ENCODE results near the gene UBXN6.

The UBXN6 gene

GRCh38 chr19:4437103-4437502, 20.5 kb downstream of the UBXN6 start:
- peaks cover 3 to 4% of the 10 kb centered on the region in 2 experiments for H3K4me1 ChIP-seq (ENCODE audit: control insufficient read depth in 1 of 2, insufficient read depth in 1 of 2, low read depth in 1 of 2, low read length in 1 of 2)
- H3K27me3 ChIP-seq = no peaks in the 10 kb centered on the region
- no peak for TF ChIP-seq CTCF (IDR thresholded peaks at IDR 0.05)
- peaks cover 44% of the 10 kb centered on the region for H3K36me3 ChIP-seq
- H3K4me3 ChIP-seq (ENCODE audit: low read depth in 1 of 2, low read length in 1 of 2) = no peak overlapping the region
- no peaks in the 10 kb centered on the region for H3K9me3 ChIP-seq
- no peak overlapping the region for H3K27ac ChIP-seq

- Histone ChIP-seq H3K27ac (no peak overlapping the region), H3K27me3 (no peaks in the 10 kb centered on the region)
Observed at GRCh38 chr19:4436231-4436630, 21.4 kb downstream of the UBXN6 start.

GRCh38 chr19:4434391-4434790, 23.2 kb downstream of the UBXN6 start:
- H3K4me3 ChIP-seq (ENCODE audit: low read depth in 1 of 2, low read length in 1 of 2) = no peak overlapping the region
- no peak for TF ChIP-seq CTCF (IDR thresholded peaks at IDR 0.05)
- H3K36me3 ChIP-seq = peaks cover 38% of the 10 kb centered on the region
- no peak overlapping the region for H3K27ac ChIP-seq
- no peaks in the 10 kb centered on the region for H3K27me3 ChIP-seq
- peaks cover 20 to 21% of the 10 kb centered on the region in 2 experiments for H3K4me1 ChIP-seq (ENCODE audit: control insufficient read depth in 1 of 2, insufficient read depth in 1 of 2, low read depth in 1 of 2, low read length in 1 of 2)
- H3K9me3 ChIP-seq = no peaks in the 10 kb centered on the region

More at GRCh38 chr19:4436231-4436630, 21.4 kb downstream of the UBXN6 start:
- H3K36me3 ChIP-seq = peaks cover 44% of the 10 kb centered on the region
- no peak for TF ChIP-seq CTCF (IDR thresholded peaks at IDR 0.05)
- H3K4me1 ChIP-seq (ENCODE audit: control insufficient read depth in 1 of 2, insufficient read depth in 1 of 2, low read depth in 1 of 2, low read length in 1 of 2) = peaks cover 12 to 13% of the 10 kb centered on the region in 2 experiments
- no peak overlapping the region for H3K4me3 ChIP-seq (ENCODE audit: low read depth in 1 of 2, low read length in 1 of 2)
- no peaks in the 10 kb centered on the region for H3K9me3 ChIP-seq

GRCh38 chr19:4432918-4433506, 24.6 kb downstream of the UBXN6 start:
- no peak for TF ChIP-seq CTCF (IDR thresholded peaks at IDR 0.05)
- H3K27ac ChIP-seq = no peak overlapping the region
- H3K36me3 ChIP-seq = peaks cover 35% of the 10 kb centered on the region
- H3K27me3 ChIP-seq = no peaks in the 10 kb centered on the region
- H3K9me3 ChIP-seq = no peaks in the 10 kb centered on the region
- no peak overlapping the region for H3K4me3 ChIP-seq (ENCODE audit: low read depth in 1 of 2, low read length in 1 of 2)
- peaks cover 20 to 21% of the 10 kb centered on the region in 2 experiments for H3K4me1 ChIP-seq (ENCODE audit: control insufficient read depth in 1 of 2, insufficient read depth in 1 of 2, low read depth in 1 of 2, low read length in 1 of 2)

GRCh38 chr19:4431808-4432674, 25.6 kb downstream of the UBXN6 start:
- Histone ChIP-seq H3K27me3 (no peaks in the 10 kb centered on the region), H3K27ac (peak overlapping the region; percentile 79), H3K36me3 (peaks cover 31% of the 10 kb centered on the region), H3K9me3 (no peaks in the 10 kb centered on the region), H3K4me1 (ENCODE audit: control insufficient read depth in 1 of 2, insufficient read depth in 1 of 2, low read depth in 1 of 2, low read length in 1 of 2) (peaks cover 20 to 21% of the 10 kb centered on the region in 2 experiments), H3K4me3 (ENCODE audit: low read depth in 1 of 2, low read length in 1 of 2) (peak overlapping the region; percentile 22 to 31)
- peak; percentile 20 for TF ChIP-seq CTCF (IDR thresholded peaks at IDR 0.05)

Data from neutrophil (primary cell).